ENCODE data around the gene PRKCD.

DNA sequence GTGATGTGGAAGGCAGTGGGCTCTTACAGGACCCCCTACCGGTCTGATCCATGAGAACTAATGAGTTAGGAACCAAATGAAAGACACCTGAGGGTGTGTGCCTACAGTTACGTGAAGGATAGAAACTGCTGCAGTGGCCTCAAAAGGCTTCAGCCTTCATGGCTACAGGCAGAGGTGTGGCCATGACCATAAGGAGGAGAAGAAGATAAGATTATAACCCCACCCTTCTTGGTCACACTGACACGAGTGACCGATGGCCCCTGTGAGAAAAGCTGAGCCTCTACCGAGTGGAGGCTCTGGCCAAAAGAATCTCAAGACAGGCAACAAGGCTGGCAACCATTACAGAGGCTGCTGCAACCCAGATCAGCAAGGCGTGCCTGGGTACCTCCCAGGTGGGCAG, 37.1 kb upstream of the PRKCD start:
- TF ChIP-seq CTCF (IDR thresholded peaks at IDR 0.05; ENCODE audit: low read depth, low read length): no peak
- TF ChIP-seq POLR2A (IDR thresholded peaks at IDR 0.05; ENCODE audit: extremely low read depth, insufficient read length): no peak
- no peak for TF ChIP-seq MYC (IDR thresholded peaks at IDR 0.05; ENCODE audit: low read depth, low read length)

Data from NB4 (cell line).